Trophoblast cell (in vitro differentiated cells and primary cell): ENCODE results near the gene PRELP.

ENCODE experiments used
- DNase-seq, 2 donors: peaks; one replicate each; pipeline ENCODE4 v3.0.0-alpha.2; 2016
- H2AFZ ChIP-seq: 2 replicates; pipeline ENCODE4 v1.6.1; 2013; ENCODE audit warnings: low read length, moderate library complexity, mild to moderate bottlenecking; ENCODE audit not compliant: insufficient read depth, poor library complexity
- H2AK5ac ChIP-seq: 2 replicates; pipeline ENCODE4 v1.6.1; 2013; ENCODE audit warnings: mild to moderate bottlenecking, low read length
- H2BK120ac ChIP-seq: 2 replicates; pipeline ENCODE4 v1.6.1; 2013; ENCODE audit warnings: low read length, mild to moderate bottlenecking, moderate library complexity; ENCODE audit not compliant: insufficient read depth, poor library complexity
- H2BK12ac ChIP-seq: 2 replicates; pipeline ENCODE4 v1.6.1; 2013; ENCODE audit warnings: mild to moderate bottlenecking, low read length, moderate library complexity
- H2BK5ac ChIP-seq: 2 replicates; pipeline ENCODE4 v1.6.1; 2013; ENCODE audit warnings: low read length, low read depth, moderate library complexity, mild to moderate bottlenecking; ENCODE audit not compliant: poor library complexity
- H3K14ac ChIP-seq: 2 replicates; pipeline ENCODE4 v1.6.1; 2013; ENCODE audit warnings: mild to moderate bottlenecking, low read length
- H3K18ac ChIP-seq: 2 replicates; pipeline ENCODE4 v1.6.1; 2013; ENCODE audit warnings: mild to moderate bottlenecking, low read length
- H3K23ac ChIP-seq: 2 replicates; pipeline ENCODE4 v1.6.1; 2013; ENCODE audit warnings: low read length
- H3K27ac ChIP-seq: 2 replicates; pipeline ENCODE4 v1.5.1; 2013; ENCODE audit warnings: low read depth, mild to moderate bottlenecking, inconsistent platforms, low read length, moderate library complexity
- H3K27me3 ChIP-seq: 2 replicates; pipeline ENCODE4 v1.6.1; 2013; ENCODE audit warnings: inconsistent platforms, mild to moderate bottlenecking, low read length, moderate library complexity; ENCODE audit not compliant: insufficient read depth
- H3K36me3 ChIP-seq, 2 experiments: 1 replicate in 1 of 2; 2 replicates in 1 of 2; pipeline ENCODE4 v1.6.1; 2013; ENCODE audit warnings: low read length in 2 of 2, mild to moderate bottlenecking in 2 of 2, moderate library complexity in 1 of 2; ENCODE audit not compliant: insufficient read depth in 2 of 2, control insufficient read depth in 1 of 2
- H3K4ac ChIP-seq: 2 replicates; pipeline ENCODE4 v1.6.1; 2013; ENCODE audit warnings: low read depth, mild to moderate bottlenecking, low read length, moderate library complexity
- H3K4me1 ChIP-seq, 2 experiments: 1 replicate in 1 of 2; 2 replicates in 1 of 2; pipeline ENCODE4 v1.6.1; 2013; ENCODE audit warnings: low read length in 2 of 2, mild to moderate bottlenecking in 2 of 2, moderate library complexity in 1 of 2; ENCODE audit not compliant: insufficient read depth in 2 of 2, control insufficient read depth in 1 of 2
- H3K4me2 ChIP-seq: 2 replicates; pipeline ENCODE4 v1.6.1; 2013; ENCODE audit warnings: inconsistent platforms, mild to moderate bottlenecking, low read length, moderate library complexity
- H3K4me3 ChIP-seq: 2 replicates; pipeline ENCODE4 v1.5.1; 2013; ENCODE audit warnings: mild to moderate bottlenecking, low read depth, low read length, inconsistent platforms
- H3K79me1 ChIP-seq: one replicate; pipeline ENCODE4 v1.6.1; 2013; ENCODE audit warnings: low read length
- H3K79me2 ChIP-seq: 2 replicates; pipeline ENCODE4 v1.6.1; 2013; ENCODE audit warnings: low read length, mild to moderate bottlenecking; ENCODE audit not compliant: control insufficient read depth, insufficient read depth, poor library complexity
- H3K9ac ChIP-seq: 2 replicates; pipeline ENCODE4 v1.6.1; 2013; ENCODE audit warnings: mild to moderate bottlenecking, low read length
- H3K9me3 ChIP-seq: 2 replicates; pipeline ENCODE4 v1.6.1; 2013; ENCODE audit warnings: low read depth, mild to moderate bottlenecking, control low read depth, inconsistent platforms, low read length; ENCODE audit not compliant: insufficient read depth
- H4K12ac ChIP-seq: 2 replicates; pipeline ENCODE4 v1.6.1; 2013; ENCODE audit warnings: low read depth, mild to moderate bottlenecking, low read length, moderate library complexity
- H4K8ac ChIP-seq: 2 replicates; pipeline ENCODE4 v1.6.1; 2013; ENCODE audit warnings: low read depth, mild to moderate bottlenecking, low read length, moderate library complexity
- H4K91ac ChIP-seq: one replicate; pipeline ENCODE4 v1.6.1; 2013; ENCODE audit warnings: low read depth, mild to moderate bottlenecking, low read length, moderate library complexity
- WGBS: extraction: QIAGEN DNeasy Blood & Tissue Kit; methylation state at CpG from one replicate; pipeline ENCODE4 v1.1.7; 2013; ENCODE audit warnings: missing lambda C conversion rate; ENCODE audit not compliant: insufficient read length, insufficient coverage; ENCODE audit errors: extremely low coverage; 5-methylcytosine and 5-hydroxymethylcytosine counted together

Gene PRELP

GRCh38 chr1:203526572-203526971 lies 51.0 kb downstream of the PRELP start:
- Histone ChIP-seq H3K9me3 (no peaks in the 10 kb centered on the region), H3K9ac (no peak overlapping the region), H3K79me2 (no peaks in the 10 kb centered on the region), H3K4me1 (peaks cover 10 to 12% of the 10 kb centered on the region in 2 experiments), H3K23ac (peak overlapping the region; percentile 93), H3K4ac (no peak overlapping the region), H2BK5ac (no peak overlapping the region), H4K8ac (peak overlapping the region; percentile 19), H4K91ac (peak overlapping the region; percentile 27), H3K36me3 (no peaks in the 10 kb centered on the region), H2AFZ (no peak overlapping the region), H3K4me2 (no peak overlapping the region), H3K18ac (peak overlapping the region; percentile 11), H3K79me1 (peaks cover 26% of the 10 kb centered on the region), H2AK5ac (peak overlapping the region; percentile 21), H3K14ac (peak overlapping the region; percentile 10), H2BK12ac (peak overlapping the region; percentile 31), H4K12ac (no peak overlapping the region), H3K27me3 (no peaks in the 10 kb centered on the region), H3K4me3 (no peak overlapping the region), H2BK120ac (peak overlapping the region; percentile 2), H3K27ac (no peak overlapping the region)
- DNase-seq: peak; percentile 34 to 54
- WGBS: no CpG with 5 or more reads among the region's 6 CpGs

DNA sequence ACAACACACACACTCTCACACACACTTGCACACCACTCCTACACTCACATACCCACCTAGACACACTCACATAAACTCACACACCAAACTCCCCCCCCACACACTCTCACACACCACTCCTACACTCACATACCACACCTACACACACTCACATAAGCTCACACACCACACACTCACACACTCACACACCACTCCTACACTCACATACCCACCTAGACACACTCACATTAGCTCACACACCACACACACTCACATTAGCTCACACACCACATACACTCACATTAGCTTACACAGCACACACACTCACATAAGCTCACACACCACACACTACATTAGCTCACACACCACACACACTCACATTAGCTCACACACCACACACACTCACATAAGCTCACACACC lies 51.4 kb downstream of the PRELP start:
- Histone ChIP-seq H3K14ac (peak overlapping the region; percentile 10), H3K18ac (peak overlapping the region; percentile 11), H3K4me3 (no peak overlapping the region), H2AFZ (no peak overlapping the region), H2BK5ac (no peak overlapping the region), H3K9ac (no peak overlapping the region), H3K4ac (no peak overlapping the region), H3K79me1 (peaks cover 22% of the 10 kb centered on the region), H3K27ac (no peak overlapping the region), H2AK5ac (peak overlapping the region; percentile 8), H2BK120ac (peak overlapping the region; percentile 2), H3K79me2 (no peaks in the 10 kb centered on the region), H3K4me2 (no peak overlapping the region), H3K36me3 (no peaks in the 10 kb centered on the region), H3K9me3 (no peaks in the 10 kb centered on the region), H4K91ac (peak overlapping the region; percentile 27), H3K4me1 (peaks cover 10% of the 10 kb centered on the region in 2 experiments), H4K8ac (no peak overlapping the region), H2BK12ac (peak overlapping the region; percentile 31), H4K12ac (no peak overlapping the region), H3K27me3 (no peaks in the 10 kb centered on the region), H3K23ac (peak overlapping the region; percentile 93)
- no peak for DNase-seq

GRCh38 chr1:203528063-203528462 lies 52.5 kb downstream of the PRELP start:
- Histone ChIP-seq H3K4ac (no peak overlapping the region), H3K9ac (no peak overlapping the region), H3K36me3 (no peaks in the 10 kb centered on the region), H3K4me1 (peaks cover 10% of the 10 kb centered on the region in 2 experiments), H3K14ac (no peak overlapping the region), H3K27ac (no peak overlapping the region), H2AFZ (no peak overlapping the region), H4K12ac (no peak overlapping the region), H2BK5ac (no peak overlapping the region), H4K8ac (no peak overlapping the region), H3K9me3 (no peaks in the 10 kb centered on the region), H3K18ac (no peak overlapping the region), H2BK120ac (no peak overlapping the region), H2AK5ac (no peak overlapping the region), H4K91ac (peak overlapping the region; percentile 53), H3K27me3 (no peaks in the 10 kb centered on the region), H3K23ac (no peak overlapping the region), H3K79me1 (peaks cover 20% of the 10 kb centered on the region), H2BK12ac (peak overlapping the region; percentile 23), H3K4me3 (no peak overlapping the region), H3K4me2 (no peak overlapping the region), H3K79me2 (no peaks in the 10 kb centered on the region)
- WGBS: no CpG with 5 or more reads among the region's 3 CpGs
- DNase-seq: no peak

DNA sequence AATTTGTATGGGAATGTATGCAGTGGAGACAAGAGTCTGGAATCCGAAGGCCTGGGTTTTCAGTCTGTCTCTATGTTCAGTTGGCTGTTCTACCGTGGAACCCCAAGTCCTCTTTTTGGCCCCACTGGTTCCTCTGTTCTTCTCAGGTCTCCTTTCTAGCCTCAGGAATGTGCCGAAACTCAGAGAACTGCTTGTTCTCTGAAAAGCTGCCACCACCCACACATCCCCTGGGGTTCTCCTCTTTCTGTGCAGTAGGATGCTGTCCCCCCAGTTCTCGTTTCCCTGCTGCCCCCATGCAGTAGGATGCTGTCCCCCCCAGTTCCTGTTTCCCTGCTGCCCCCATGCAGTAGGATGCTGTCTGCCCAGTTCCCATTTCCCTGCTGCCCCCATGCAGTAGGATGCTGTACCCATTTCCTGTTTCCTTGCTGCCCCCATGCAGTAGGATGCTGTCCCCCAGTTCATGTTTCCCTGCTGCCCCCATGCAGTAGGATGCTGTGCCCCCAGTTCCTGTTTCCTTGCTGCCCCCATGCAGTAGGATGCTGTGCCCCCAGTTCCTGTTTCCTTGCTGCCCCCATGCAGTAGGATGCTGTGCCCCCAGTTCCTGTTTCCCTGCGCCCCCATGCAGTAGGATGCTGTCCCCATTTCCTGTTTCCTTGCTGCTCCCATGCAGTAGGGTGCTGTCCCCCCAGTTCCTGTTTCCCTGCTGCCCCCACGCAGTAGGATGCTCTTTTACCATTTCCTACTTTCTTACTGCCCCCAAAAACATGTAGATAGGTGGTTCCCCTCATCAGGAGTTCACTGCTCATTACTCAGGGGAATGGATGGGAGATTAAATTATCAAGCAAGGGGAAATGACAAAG lies 53.6 kb downstream of the PRELP start:
- no peak overlapping the region for H3K27ac ChIP-seq
- H3K9ac ChIP-seq: no peak overlapping the region
- H2AFZ ChIP-seq: no peak overlapping the region
- H2BK12ac ChIP-seq: no peak overlapping the region
- no peaks in the 10 kb centered on the region for H3K79me2 ChIP-seq
- no peak overlapping the region for H3K4me3 ChIP-seq
- H3K79me1 ChIP-seq: peaks cover 22% of the 10 kb centered on the region
- no peak overlapping the region for H2BK5ac ChIP-seq
- no CpG with 5 or more reads among the region's 6 CpGs for WGBS
- H4K91ac ChIP-seq: peak overlapping the region; percentile 42
- DNase-seq: no peak
- peaks cover 14 to 15% of the 10 kb centered on the region in 2 experiments for H3K4me1 ChIP-seq
- H2AK5ac ChIP-seq: no peak overlapping the region
- no peaks in the 10 kb centered on the region for H3K9me3 ChIP-seq
- no peak overlapping the region for H3K14ac ChIP-seq
- no peak overlapping the region for H3K18ac ChIP-seq
- H3K4me2 ChIP-seq: no peak overlapping the region
- H3K36me3 ChIP-seq: no peaks in the 10 kb centered on the region
- no peaks in the 10 kb centered on the region for H3K27me3 ChIP-seq
- no peak overlapping the region for H2BK120ac ChIP-seq
- no peak overlapping the region for H3K23ac ChIP-seq
- no peak overlapping the region for H4K12ac ChIP-seq
- H3K4ac ChIP-seq: no peak overlapping the region
- H4K8ac ChIP-seq: no peak overlapping the region
